H1 (cell line): ENCODE results near the gene DMAC2L. TPM values are rescaled to one million over a fixed set of nuclear protein-coding genes. Genes with fewer than 3 reads are reported as not detected.

Experiments used
- CTCF ChIA-PET: fragments of 300-600 bp; sonication (Branson Sonifier 250); formaldehyde crosslinking; loops from one replicate; lab custom pipeline; 2021; ENCODE audit not compliant: partially characterized antibody; lab: Charles Lee
- POLR2A ChIA-PET: fragments of 300-600 bp; sonication (Branson Sonifier 250); formaldehyde crosslinking; loops from one replicate; lab custom pipeline; 2021; ENCODE audit warnings: inconsistent platforms; ENCODE audit not compliant: partially characterized antibody; lab: Charles Lee
- DNase-seq, 2 experiments: peaks; one replicate each; pipeline versions ENCODE4 v3.0.0 to v3.0.0-alpha.2; 2010 to 2022; ENCODE audit warnings: low spot score in 2 of 2, low read depth in 1 of 2, mixed read lengths in 1 of 2
- FAIRE-seq: peaks from 2 replicates; lab custom pipeline; 2011; peaks lifted over from hg19 to GRCh38; lab: Jason Lieb, UNC
- H2AFZ ChIP-seq: 2 replicates; pipeline ENCODE4 v1.8.1; 2012; ENCODE audit warnings: low read length, inconsistent platforms
- H2AK5ac ChIP-seq: 2 replicates; pipeline ENCODE4 v1.6.1; 2013; ENCODE audit warnings: low read depth, low read length
- H2BK120ac ChIP-seq: replicated peaks from 2 replicates; pipeline ENCODE3; 2013; ENCODE audit warnings: low read depth, low read length, inconsistent platforms
- H2BK12ac ChIP-seq: 2 replicates; pipeline ENCODE4 v1.6.1; 2013; ENCODE audit warnings: low read depth, low read length
- H2BK15ac ChIP-seq: 2 replicates; pipeline ENCODE4 v1.6.1; 2013; ENCODE audit warnings: low read length
- H2BK20ac ChIP-seq: 2 replicates; pipeline ENCODE4 v1.6.1; 2013; ENCODE audit warnings: low read length
- H2BK5ac ChIP-seq: 2 replicates; pipeline ENCODE4 v1.6.1; 2013; ENCODE audit warnings: low read depth, low read length
- H3K14ac ChIP-seq: 2 replicates; pipeline ENCODE4 v1.6.1; 2013; ENCODE audit warnings: inconsistent platforms; ENCODE audit not compliant: insufficient read length
- H3K18ac ChIP-seq: 2 replicates; pipeline ENCODE4 v1.6.1; 2013; ENCODE audit warnings: low read length; ENCODE audit errors: extremely low read depth
- H3K23ac ChIP-seq: 2 replicates; pipeline ENCODE4 v1.6.1; 2013; ENCODE audit warnings: inconsistent platforms; ENCODE audit not compliant: insufficient read length
- H3K23me2 ChIP-seq: 2 replicates; pipeline ENCODE4 v1.6.1; 2013; ENCODE audit warnings: low read depth, low read length
- H3K27ac ChIP-seq: 2 replicates; pipeline ENCODE4 v1.6.1; 2011; ENCODE audit warnings: low read depth, low read length, inconsistent platforms
- H3K27me3 ChIP-seq, 4 experiments: replicated peaks in 1 of 4; 1 replicate in 1 of 4; 2 replicates in 3 of 4; pipeline versions ENCODE4 v1.6.1 to v1.8.1; 2011 to 2013; ENCODE audit warnings: low read length in 3 of 4, mild to moderate bottlenecking in 3 of 4, inconsistent platforms in 2 of 4, mixed read lengths in 2 of 4, moderate library complexity in 1 of 4; ENCODE audit not compliant: control insufficient read depth in 3 of 4, insufficient read depth in 3 of 4; ENCODE audit errors: extremely low read depth in 1 of 4
- H3K36me3 ChIP-seq, 4 experiments: 2 replicates each; pipeline versions ENCODE4 v1.6.1 to v1.8.1; 2011 to 2013; ENCODE audit warnings: mild to moderate bottlenecking in 4 of 4, low read length in 3 of 4, moderate library complexity in 2 of 4, control low read depth in 1 of 4, inconsistent platforms in 1 of 4; ENCODE audit not compliant: insufficient read depth in 4 of 4, control insufficient read depth in 2 of 4
- H3K4ac ChIP-seq: replicated peaks from 2 replicates; pipeline ENCODE3; 2013; ENCODE audit warnings: low read length, low read depth, mixed read lengths, inconsistent platforms; ENCODE audit not compliant: insufficient read length
- H3K4me1 ChIP-seq, 4 experiments: replicated peaks in 1 of 4; 1 replicate in 1 of 4; 2 replicates in 3 of 4; pipeline versions ENCODE4 v1.6.1 to v1.8.1; 2011 to 2013; ENCODE audit warnings: low read length in 3 of 4, inconsistent platforms in 2 of 4, mixed read lengths in 1 of 4; ENCODE audit not compliant: insufficient read depth in 4 of 4, control insufficient read depth in 3 of 4
- H3K4me2 ChIP-seq, 2 experiments: 2 replicates each; pipeline versions ENCODE4 v1.6.1 to v1.8.1; 2011 to 2013; ENCODE audit warnings: low read depth in 2 of 2, low read length in 2 of 2, control low read depth in 1 of 2, inconsistent platforms in 1 of 2, mild to moderate bottlenecking in 1 of 2; ENCODE audit not compliant: insufficient read depth in 1 of 2
- H3K4me3 ChIP-seq, 4 experiments: fragments of 200-600, 300-600 bp in 1 of 4; sonication (generic), shearing (Covaris generic), sonication (Bioruptor Twin) in 1 of 4; 2 replicates each; pipeline versions ENCODE4 v1.5.1 to v1.8.1; 2011 to 2016; ENCODE audit warnings: low read length in 4 of 4, low read depth in 3 of 4, control low read depth in 2 of 4, inconsistent platforms in 2 of 4, mild to moderate bottlenecking in 2 of 4, mixed read lengths in 1 of 4, moderate library complexity in 1 of 4; ENCODE audit not compliant: insufficient read depth in 2 of 4; ENCODE audit errors: extremely low read depth in 1 of 4
- H3K56ac ChIP-seq: replicated peaks from 2 replicates; pipeline ENCODE3; 2013; ENCODE audit warnings: low read depth, mild to moderate bottlenecking, mixed read lengths, low read length, inconsistent platforms; ENCODE audit not compliant: insufficient read length
- H3K79me1 ChIP-seq: 2 replicates; pipeline ENCODE4 v1.6.1; 2013; ENCODE audit warnings: low read depth, low read length, control low read depth
- H3K79me2 ChIP-seq, 2 experiments: 2 replicates each; pipeline versions ENCODE4 v1.6.1 to v1.8.1; 2012 to 2013; ENCODE audit warnings: low read length in 2 of 2, mild to moderate bottlenecking in 2 of 2, inconsistent platforms in 1 of 2; ENCODE audit not compliant: insufficient read depth in 2 of 2, control insufficient read depth in 1 of 2
- H3K9ac ChIP-seq, 4 experiments: replicated peaks in 1 of 4; 1 replicate in 1 of 4; 2 replicates in 3 of 4; pipeline versions ENCODE4 v1.6.1 to v1.8.1; 2011 to 2013; ENCODE audit warnings: low read depth in 3 of 4, low read length in 3 of 4, control low read depth in 2 of 4, mild to moderate bottlenecking in 2 of 4, moderate library complexity in 2 of 4, inconsistent platforms in 1 of 4; ENCODE audit errors: extremely low read depth in 1 of 4
- H3K9me3 ChIP-seq, 2 experiments: 2 replicates each; pipeline versions ENCODE4 v1.6.1 to v1.8.1; 2012 to 2013; ENCODE audit warnings: mild to moderate bottlenecking in 2 of 2, moderate library complexity in 2 of 2, control low read depth in 1 of 2, inconsistent platforms in 1 of 2, low read depth in 1 of 2, low read length in 1 of 2, mixed read lengths in 1 of 2; ENCODE audit not compliant: insufficient read depth in 2 of 2
- H4K20me1 ChIP-seq, 2 experiments: replicated peaks in 1 of 2; 2 replicates each; pipeline versions ENCODE3 to v1.8.1; 2011 to 2013; ENCODE audit warnings: inconsistent platforms in 2 of 2, low read length in 2 of 2, mild to moderate bottlenecking in 1 of 2; ENCODE audit not compliant: insufficient read depth in 2 of 2, control insufficient read depth in 1 of 2
- H4K5ac ChIP-seq: 2 replicates; pipeline ENCODE4 v1.6.1; 2013; ENCODE audit warnings: low read length, low read depth, mixed read lengths, inconsistent platforms; ENCODE audit not compliant: insufficient read length
- H4K8ac ChIP-seq: 2 replicates; pipeline ENCODE4 v1.8.0; 2013; ENCODE audit warnings: mild to moderate bottlenecking, moderate library complexity, low read length, inconsistent platforms; ENCODE audit not compliant: insufficient read depth; ENCODE audit errors: extremely low read depth
- H4K91ac ChIP-seq: replicated peaks from 2 replicates; pipeline ENCODE3; 2013; ENCODE audit warnings: low read length, mixed read lengths, inconsistent platforms; ENCODE audit not compliant: insufficient read length
- EP300 ChIP-seq, 2 experiments: IDR thresholded peaks; 1 replicate in 1 of 2; 2 replicates in 1 of 2; pipeline ENCODE4 v1.6.1; 2011 to 2012; ENCODE audit warnings: low read depth in 2 of 2, low read length in 2 of 2, mild to moderate bottlenecking in 2 of 2, borderline replicate concordance in 1 of 2, inconsistent platforms in 1 of 2, moderate library complexity in 1 of 2
- NANOG ChIP-seq: IDR thresholded peaks from 2 replicates; pipeline ENCODE4 v1.6.1; 2011; ENCODE audit warnings: low read length, low read depth, mild to moderate bottlenecking, inconsistent platforms; ENCODE audit not compliant: insufficient read depth, poor library complexity, severe bottlenecking
- POLR2AphosphoS5 ChIP-seq: IDR thresholded peaks from 2 replicates; pipeline ENCODE4 v1.6.1; 2011; ENCODE audit warnings: low read depth, low read length
- YY1 ChIP-seq: IDR thresholded peaks from 2 replicates; pipeline ENCODE4 v1.6.1; 2011; ENCODE audit warnings: low read depth, mild to moderate bottlenecking, low read length
- ZNF274 ChIP-seq: IDR thresholded peaks from 2 replicates; pipeline ENCODE4 v1.7.0; 2012; ENCODE audit warnings: low read length, borderline replicate concordance; ENCODE audit errors: extremely low read depth
- WGBS, 2 experiments: shearing (Covaris generic) in 1 of 2; methylation state at CpG; one replicate each; pipeline versions ENCODE4 v1.1.6 to v1.1.7; 2013 to 2015; ENCODE audit warnings: low lambda C conversion rate in 2 of 2, mixed read lengths in 2 of 2, inconsistent platforms in 1 of 2, low coverage in 1 of 2, missing lambda C conversion rate in 1 of 2; ENCODE audit not compliant: insufficient replicate concordance in 2 of 2, insufficient coverage in 1 of 2, insufficient read length in 1 of 2; ENCODE audit errors: extremely low coverage in 1 of 2, missing lambda C conversion rate in 1 of 2; 5-methylcytosine and 5-hydroxymethylcytosine counted together
- polyA plus RNA-seq, 7 experiments: library from polyadenylated mRNA; depleted of rRNA in 3 of 7; stranded (reverse) in 5 of 7; unstranded in 2 of 7; fragments of >200 nt in 5 of 7; fragments of 200-250 nt in 2 of 7; gene quantifications; 1 replicate in 5 of 7; 2 replicates in 1 of 7; 4 replicates in 1 of 7; pipeline versions ENCODE4 v1.2.1 to v1.2.3, GENCODE V29; 2011 to 2013; ENCODE audit warnings: missing spikeins in 2 of 7, mixed read lengths in 2 of 7
- total RNA-seq: library from RNA; stranded (reverse); fragmentation: NEBNext Ultra II Directional; extraction: Animal tissue kit (Norgen Biotek cat#: 25700); gene quantifications from 2 replicates; pipeline ENCODE4 v1.2.1, GENCODE V29; 2021
- TF ChIP-seq, protein P1 (sequence below), 3 experiments: IDR thresholded peaks; 1 replicate in 2 of 3; 2 replicates in 1 of 3; pipeline versions ENCODE4 v1.5.1 to v1.6.1; 2011; ENCODE audit warnings: low read length in 3 of 3, mild to moderate bottlenecking in 3 of 3, inconsistent platforms in 2 of 3, low read depth in 1 of 3, moderate library complexity in 1 of 3; ENCODE audit not compliant: insufficient read depth in 1 of 3; ENCODE audit errors: control extremely low read depth in 1 of 3

Gene DMAC2L
- total and polyA plus RNA-seq, 2 of the 8 experiments (the other 6 are each of a cell fraction or from before 2014, with no cell fraction given): 20.3 to 28.9 TPM

DNA sequence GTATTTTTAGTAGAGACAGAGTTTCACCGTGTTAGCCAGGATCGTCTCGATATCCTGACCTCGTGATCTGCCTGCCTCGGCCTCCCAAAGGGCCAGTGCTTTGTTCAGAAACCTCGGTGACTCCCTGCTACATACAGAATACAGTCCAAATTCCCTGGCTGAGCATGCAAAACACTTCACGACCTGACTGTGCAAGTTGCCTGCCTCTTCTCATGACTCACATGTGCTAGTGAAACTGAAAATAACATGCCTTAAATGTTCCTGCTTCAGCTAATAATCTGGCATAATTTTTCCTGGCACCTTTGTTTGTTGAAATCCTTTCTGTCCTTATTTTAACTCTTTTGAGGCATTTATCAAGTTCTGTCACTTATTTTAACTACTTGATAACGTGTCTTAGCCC lies 8.2 kb downstream of the DMAC2L start:
- no peak overlapping the region for H3K14ac ChIP-seq
- H3K27ac ChIP-seq: no peak overlapping the region
- no peak overlapping the region for H2BK20ac ChIP-seq

More for the DNA sequence above, 8.2 kb downstream of the DMAC2L start:
- ChIA-PET POLR2A (interaction anchor here (0.7 to 2.2 kb wide), 8 partner anchors 8 to 208 kb away, joined by 3 to 7 read pairs (median 3); partner anchors contain the start of genes DMAC2L and L2HGDH), CTCF (interaction anchor here (0.7 to 3.5 kb wide), 27 partner anchors 9 to 457 kb away, joined by 3 to 30 read pairs (median 4); partner anchors contain the start of genes ATL1, DMAC2L and L2HGDH)
- no peak overlapping the region for H2AK5ac ChIP-seq
- no peak overlapping the region for H3K56ac ChIP-seq
- peaks cover 2 to 13% (median 10%) of the 10 kb centered on the region in 4 experiments for H3K36me3 ChIP-seq
- peaks cover 0 to 1% of the 10 kb centered on the region in 2 experiments for H4K20me1 ChIP-seq
- no peak overlapping the region for H3K4ac ChIP-seq
- H3K79me1 ChIP-seq: peaks cover 8% of the 10 kb centered on the region; the same call in 1 of the 2 replicates
- no peak overlapping the region for H3K4me3 ChIP-seq
- no peak overlapping the region for H2BK120ac ChIP-seq
- TF ChIP-seq EP300 (IDR thresholded peaks at IDR 0.05; ENCODE audit: borderline replicate concordance in 1 of 2, low read depth in 2 of 2, low read length in 2 of 2) (no peak), YY1 (no peak), POLR2AphosphoS5 (no peak), ZNF274 (no peak), NANOG (no peak)
- TF ChIP-seq, protein P1, sequence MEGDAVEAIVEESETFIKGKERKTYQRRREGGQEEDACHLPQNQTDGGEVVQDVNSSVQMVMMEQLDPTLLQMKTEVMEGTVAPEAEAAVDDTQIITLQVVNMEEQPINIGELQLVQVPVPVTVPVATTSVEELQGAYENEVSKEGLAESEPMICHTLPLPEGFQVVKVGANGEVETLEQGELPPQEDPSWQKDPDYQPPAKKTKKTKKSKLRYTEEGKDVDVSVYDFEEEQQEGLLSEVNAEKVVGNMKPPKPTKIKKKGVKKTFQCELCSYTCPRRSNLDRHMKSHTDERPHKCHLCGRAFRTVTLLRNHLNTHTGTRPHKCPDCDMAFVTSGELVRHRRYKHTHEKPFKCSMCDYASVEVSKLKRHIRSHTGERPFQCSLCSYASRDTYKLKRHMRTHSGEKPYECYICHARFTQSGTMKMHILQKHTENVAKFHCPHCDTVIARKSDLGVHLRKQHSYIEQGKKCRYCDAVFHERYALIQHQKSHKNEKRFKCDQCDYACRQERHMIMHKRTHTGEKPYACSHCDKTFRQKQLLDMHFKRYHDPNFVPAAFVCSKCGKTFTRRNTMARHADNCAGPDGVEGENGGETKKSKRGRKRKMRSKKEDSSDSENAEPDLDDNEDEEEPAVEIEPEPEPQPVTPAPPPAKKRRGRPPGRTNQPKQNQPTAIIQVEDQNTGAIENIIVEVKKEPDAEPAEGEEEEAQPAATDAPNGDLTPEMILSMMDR (IDR thresholded peaks at IDR 0.05; ENCODE audit: control extremely low read depth in 1 of 3, insufficient read depth in 1 of 3, low read depth in 1 of 3, low read length in 3 of 3): no peak
- DNase-seq (no peak), FAIRE-seq (no peak)
- H3K23me2 ChIP-seq: no peaks in the 10 kb centered on the region
- H4K91ac ChIP-seq: no peak overlapping the region
- H3K79me2 ChIP-seq: peaks cover 0 to 26% of the 10 kb centered on the region in 2 experiments; a peak in 2 of 4 replicates
- H2BK15ac ChIP-seq: no peak overlapping the region
- H3K27me3 ChIP-seq: no peaks in the 10 kb centered on the region
- H4K8ac ChIP-seq: no peak overlapping the region
- no peak overlapping the region for H2AFZ ChIP-seq
- no peak overlapping the region for H2BK5ac ChIP-seq
- H3K23ac ChIP-seq: no peak overlapping the region
- H3K9ac ChIP-seq: no peak overlapping the region
- no peak overlapping the region for H4K5ac ChIP-seq
- WGBS, 2 experiments: 90% methylated on average over 8 of the region's 8 CpGs; no CpG with 5 or more reads in 1 of the 2 experiments
- H3K18ac ChIP-seq: no peak overlapping the region
- H3K9me3 ChIP-seq: no peaks in the 10 kb centered on the region
- no peaks in the 10 kb centered on the region for H3K4me1 ChIP-seq
- H2BK12ac ChIP-seq: no peak overlapping the region
- no peak overlapping the region for H3K4me2 ChIP-seq
